CD4-positive, alpha-beta T cell treated with Interleukin-12 subunit alpha and Interleukin-12 subunit beta, for 1 hour (primary cell): ENCODE measurements around the gene COL18A1.

ENCODE experiments used
- DNase-seq: peaks from one replicate; pipeline ENCODE4 v3.0.0-alpha.2; 2020

COL18A1 gene

DNA sequence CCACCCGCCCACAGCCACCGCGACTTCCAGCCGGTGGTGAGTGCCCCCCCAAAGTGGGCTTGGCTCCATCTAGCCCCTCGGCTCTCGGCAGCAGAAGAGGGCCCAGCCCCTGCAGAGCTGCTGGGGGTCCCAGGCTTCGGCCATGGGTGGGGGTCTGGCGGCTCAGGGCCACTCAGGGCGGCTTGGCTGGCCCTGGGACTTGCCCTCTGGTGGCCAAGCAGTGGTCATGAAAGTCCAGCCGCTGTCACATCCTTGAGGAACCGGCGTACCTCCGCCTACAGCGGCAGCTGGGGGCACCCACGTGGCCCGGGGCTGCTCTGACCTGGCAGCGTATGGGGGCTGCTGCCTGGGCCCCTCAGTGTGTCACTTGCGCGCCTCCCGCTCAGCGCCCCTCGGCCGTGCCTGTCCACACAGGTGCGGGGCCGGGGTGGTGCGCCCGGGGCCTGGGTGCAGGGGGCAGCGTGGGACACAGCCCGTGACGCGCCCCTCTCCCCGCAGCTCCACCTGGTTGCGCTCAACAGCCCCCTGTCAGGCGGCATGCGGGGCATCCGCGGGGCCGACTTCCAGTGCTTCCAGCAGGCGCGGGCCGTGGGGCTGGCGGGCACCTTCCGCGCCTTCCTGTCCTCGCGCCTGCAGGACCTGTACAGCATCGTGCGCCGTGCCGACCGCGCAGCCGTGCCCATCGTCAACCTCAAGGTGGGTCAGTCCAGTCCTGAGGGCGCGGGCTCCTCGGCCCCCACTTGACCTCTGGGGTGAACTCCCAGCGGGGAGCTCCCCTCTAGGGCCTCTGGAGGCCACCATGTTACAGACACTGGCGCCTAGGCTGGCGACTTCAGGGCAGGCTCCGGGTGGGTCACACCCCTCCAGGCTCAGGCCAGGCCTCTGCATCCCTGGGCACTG lies 104.9 kb downstream of the COL18A1 start:
- DNase-seq: no peak

- no peak for DNase-seq
These were observed 105.5 kb downstream of the COL18A1 start for GRCh38 chr21:45510466-45510955.

DNA sequence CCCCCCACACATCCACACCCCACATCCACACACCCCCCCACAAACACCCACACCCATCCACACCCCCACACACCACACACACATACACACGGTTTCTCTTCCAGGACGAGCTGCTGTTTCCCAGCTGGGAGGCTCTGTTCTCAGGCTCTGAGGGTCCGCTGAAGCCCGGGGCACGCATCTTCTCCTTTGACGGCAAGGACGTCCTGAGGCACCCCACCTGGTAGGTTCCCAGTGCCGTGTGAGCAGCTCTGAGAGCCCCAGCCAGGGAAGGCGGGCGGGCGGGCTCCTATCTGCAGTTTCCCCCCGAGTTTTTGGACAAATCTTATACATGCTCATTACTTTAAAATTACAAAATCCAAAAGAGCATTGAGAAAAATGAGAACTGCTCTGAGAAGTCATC lies 106.0 kb downstream of the COL18A1 start:
- no peak for DNase-seq

DNA sequence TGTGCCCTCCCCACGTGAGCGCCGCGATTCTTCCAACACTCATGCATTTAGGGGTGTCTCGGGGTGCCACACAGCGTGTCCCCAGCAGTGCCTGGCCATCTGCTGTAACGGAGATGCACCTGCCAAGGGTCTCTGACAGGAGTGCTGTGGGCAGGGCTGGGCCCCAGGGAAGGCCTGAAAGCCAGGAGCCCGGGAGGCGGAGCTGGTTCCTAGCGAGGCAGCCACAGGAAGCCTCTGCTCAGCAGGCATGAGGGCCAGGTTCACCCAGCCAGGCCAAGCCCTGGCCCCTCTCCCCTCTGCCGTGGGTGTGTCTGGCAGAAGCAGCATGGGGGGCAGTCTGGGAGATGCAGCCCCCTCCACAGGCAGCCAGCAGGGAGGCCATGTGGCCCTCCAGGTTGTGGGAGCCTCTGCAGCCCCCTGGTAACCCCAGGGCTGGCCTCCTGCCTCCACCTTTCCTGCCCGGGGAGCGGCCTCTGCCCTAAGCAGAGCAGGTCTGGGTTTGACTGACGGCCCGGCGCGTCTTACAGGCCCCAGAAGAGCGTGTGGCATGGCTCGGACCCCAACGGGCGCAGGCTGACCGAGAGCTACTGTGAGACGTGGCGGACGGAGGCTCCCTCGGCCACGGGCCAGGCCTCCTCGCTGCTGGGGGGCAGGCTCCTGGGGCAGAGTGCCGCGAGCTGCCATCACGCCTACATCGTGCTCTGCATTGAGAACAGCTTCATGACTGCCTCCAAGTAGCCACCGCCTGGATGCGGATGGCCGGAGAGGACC lies 106.9 kb downstream of the COL18A1 start:
- no peak for DNase-seq

GRCh38 chr21:45512626-45513002 lies 107.6 kb downstream of the COL18A1 start:
- no peak for DNase-seq

DNA sequence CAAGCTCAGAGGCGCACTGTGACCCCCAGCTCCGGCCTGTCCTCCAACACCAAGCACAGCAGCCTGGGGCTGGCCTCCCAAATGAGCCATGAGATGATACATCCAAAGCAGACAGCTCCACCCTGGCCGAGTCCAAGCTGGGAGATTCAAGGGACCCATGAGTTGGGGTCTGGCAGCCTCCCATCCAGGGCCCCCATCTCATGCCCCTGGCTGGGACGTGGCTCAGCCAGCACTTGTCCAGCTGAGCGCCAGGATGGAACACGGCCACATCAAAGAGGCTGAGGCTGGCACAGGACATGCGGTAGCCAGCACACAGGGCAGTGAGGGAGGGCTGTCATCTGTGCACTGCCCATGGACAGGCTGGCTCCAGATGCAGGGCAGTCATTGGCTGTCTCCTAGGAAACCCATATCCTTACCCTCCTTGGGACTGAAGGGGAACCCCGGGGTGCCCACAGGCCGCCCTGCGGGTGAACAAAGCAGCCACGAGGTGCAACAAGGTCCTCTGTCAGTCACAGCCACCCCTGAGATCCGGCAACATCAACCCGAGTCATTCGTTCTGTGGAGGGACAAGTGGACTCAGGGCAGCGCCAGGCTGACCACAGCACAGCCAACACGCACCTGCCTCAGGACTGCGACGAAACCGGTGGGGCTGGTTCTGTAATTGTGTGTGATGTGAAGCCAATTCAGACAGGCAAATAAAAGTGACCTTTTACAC lies 108.2 kb downstream of the COL18A1 start:
- no peak for DNase-seq

GRCh38 chr21:45513741-45514310 lies 108.9 kb downstream of the COL18A1 start:
- no peak for DNase-seq

DNA sequence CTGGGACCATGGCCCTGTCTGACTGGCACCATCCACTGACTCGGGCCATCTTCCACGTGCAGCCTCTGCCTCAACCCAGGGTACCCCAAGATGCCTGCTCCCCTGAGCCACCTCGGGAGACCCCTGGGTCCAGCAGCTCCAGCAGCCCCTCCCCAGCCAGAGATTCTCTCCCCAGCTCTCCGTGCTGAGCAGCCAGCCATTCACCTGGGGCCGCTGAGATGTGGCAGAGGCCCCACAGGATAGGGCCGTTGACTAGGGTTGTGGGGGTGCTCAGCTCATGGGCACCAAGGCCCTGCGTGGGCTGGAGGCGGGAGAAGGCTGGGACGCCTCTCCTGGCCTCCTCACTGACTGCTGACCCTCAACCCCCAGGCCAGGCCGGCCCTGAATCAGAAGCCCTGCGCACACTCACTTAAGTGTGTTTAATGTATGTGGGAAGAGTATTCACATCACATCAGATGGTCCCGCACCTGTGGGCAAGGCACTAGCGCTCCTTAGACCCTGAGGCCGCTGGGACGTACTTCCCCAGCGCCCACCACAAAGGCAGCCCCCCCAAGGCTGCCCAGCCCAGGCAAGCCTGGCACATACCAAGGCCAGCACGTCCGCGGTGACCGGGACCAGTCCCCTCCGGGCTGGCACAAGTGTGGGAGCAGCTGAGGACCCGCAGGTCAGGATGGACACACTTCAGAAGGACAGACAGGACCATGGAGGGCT lies 109.5 kb downstream of the COL18A1 start:
- no peak for DNase-seq

- DNase-seq: no peak
These were observed 110.5 kb downstream of the COL18A1 start for GRCh38 chr21:45515241-45516061.

- no peak for DNase-seq
These were observed 111.2 kb downstream of the COL18A1 start for GRCh38 chr21:45516071-45516670.

- no peak for DNase-seq
These were observed 111.7 kb downstream of the COL18A1 start for GRCh38 chr21:45516671-45517151.

DNA sequence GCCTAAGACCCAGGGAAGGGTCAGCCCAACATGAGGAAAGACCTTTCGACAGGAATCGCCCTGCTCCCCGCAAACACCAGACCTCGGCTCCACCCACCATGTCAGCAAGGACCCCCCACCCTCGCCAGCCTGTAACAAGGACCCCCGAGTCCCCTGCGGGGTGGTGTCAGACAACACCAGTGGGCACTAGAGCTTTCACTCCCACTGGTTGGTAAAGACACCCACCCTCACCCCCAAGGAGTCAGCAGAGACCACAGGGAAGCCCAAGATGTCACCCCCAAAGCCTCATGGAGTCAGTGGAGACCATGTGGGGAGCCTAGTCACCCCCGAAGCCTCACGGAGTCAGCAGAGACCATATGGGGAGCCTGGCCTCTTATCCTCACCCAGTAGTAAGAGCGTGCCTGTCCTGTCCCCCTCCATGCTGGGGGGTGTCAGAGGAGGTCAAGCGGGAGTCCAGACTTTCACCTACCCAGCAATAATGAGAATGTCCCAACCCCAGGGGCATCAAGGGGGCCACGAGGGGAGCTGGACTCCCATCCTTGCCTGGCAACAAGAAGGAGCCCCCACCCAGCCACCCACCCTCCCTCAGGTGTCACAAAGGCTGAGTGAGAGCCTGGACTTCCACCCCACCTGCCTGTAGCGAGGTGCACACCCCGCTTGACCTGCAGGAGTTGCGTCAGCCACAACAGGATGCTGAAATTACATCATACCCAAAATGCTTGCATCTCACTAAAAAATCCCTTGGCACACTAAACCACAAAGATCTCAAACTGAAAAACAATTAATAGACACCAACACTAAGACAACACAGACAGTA lies 112.5 kb downstream of the COL18A1 start:
- peak; percentile 17 for DNase-seq

DNA sequence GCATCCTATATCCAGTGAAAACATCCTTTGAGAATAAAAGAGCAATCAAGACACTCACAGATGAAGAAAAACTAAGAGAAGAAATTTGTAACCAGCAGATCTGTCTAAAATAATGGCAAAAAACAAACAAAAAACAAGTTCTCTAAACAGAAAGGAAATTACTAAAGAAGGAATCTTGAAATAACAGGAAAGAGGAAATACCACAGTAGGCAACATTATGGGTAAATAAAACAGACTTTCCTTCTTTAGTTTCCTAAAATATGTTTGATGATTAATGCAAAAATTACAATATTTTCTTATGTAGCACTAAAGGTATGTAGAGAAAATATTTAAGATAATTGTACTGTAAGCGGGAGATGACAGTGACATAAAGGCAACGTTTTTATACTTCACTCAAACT lies 113.8 kb downstream of the COL18A1 start:
- no peak for DNase-seq

GRCh38 chr21:45519182-45519581 lies 114.2 kb downstream of the COL18A1 start:
- DNase-seq: no peak

- no peak for DNase-seq
These were observed 116.3 kb downstream of the COL18A1 start for GRCh38 chr21:45521241-45521640.

DNA sequence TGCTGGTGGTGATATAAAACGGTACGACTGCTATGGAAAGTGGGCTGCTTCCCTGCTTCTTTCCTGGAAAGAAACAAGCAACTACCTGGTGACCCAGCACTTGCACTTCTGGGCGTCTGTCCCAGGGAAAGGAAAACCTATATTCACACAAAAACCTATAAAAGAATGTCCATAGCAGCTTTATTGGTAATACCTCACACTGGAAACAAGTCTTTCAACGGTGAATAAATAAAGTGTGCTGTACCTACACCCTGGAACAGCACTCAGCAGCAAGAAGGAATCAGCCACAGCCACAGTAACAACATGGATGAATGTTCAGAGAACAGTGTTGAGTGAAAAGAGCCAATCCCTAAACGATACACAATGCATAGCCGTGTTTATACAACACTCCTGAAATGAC lies 117.4 kb downstream of the COL18A1 start:
- DNase-seq: no peak

GRCh38 chr21:45522986-45523385 lies 118.0 kb downstream of the COL18A1 start:
- DNase-seq: no peak

- DNase-seq: no peak
These were observed 118.6 kb downstream of the COL18A1 start for GRCh38 chr21:45523411-45524101.

GRCh38 chr21:45524756-45525152 lies 119.8 kb downstream of the COL18A1 start:
- no peak for DNase-seq
